ENCODE data around the gene TBC1D22A.

DNA sequence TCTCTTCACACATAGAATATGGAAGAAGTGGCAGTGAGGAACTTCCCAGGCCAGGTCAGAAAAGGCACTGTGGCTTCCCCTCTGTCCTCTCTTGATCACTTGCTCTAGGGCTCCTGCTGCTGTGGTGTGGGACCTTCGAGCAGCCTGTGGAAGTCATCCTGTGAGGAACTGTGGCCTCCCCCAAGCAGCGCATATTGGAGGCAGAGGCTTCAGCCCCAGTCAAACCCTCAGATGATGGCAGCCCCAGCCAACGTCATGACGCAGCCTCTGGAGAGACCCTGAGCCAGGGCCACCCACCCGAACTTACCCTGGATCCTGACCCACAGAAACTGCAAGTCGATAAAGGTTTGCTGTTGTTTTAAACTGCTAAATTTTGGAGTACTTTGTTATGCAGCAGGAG is 444.9 kb downstream of the TBC1D22A start:
- TF ChIP-seq, protein P1, sequence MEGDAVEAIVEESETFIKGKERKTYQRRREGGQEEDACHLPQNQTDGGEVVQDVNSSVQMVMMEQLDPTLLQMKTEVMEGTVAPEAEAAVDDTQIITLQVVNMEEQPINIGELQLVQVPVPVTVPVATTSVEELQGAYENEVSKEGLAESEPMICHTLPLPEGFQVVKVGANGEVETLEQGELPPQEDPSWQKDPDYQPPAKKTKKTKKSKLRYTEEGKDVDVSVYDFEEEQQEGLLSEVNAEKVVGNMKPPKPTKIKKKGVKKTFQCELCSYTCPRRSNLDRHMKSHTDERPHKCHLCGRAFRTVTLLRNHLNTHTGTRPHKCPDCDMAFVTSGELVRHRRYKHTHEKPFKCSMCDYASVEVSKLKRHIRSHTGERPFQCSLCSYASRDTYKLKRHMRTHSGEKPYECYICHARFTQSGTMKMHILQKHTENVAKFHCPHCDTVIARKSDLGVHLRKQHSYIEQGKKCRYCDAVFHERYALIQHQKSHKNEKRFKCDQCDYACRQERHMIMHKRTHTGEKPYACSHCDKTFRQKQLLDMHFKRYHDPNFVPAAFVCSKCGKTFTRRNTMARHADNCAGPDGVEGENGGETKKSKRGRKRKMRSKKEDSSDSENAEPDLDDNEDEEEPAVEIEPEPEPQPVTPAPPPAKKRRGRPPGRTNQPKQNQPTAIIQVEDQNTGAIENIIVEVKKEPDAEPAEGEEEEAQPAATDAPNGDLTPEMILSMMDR (IDR thresholded peaks at IDR 0.05; ENCODE audit: poor library complexity), result no peak
- no peak for TF ChIP-seq EZH2phosphoT487 (IDR thresholded peaks at IDR 0.05; ENCODE audit: low read depth, severe bottlenecking, unreplicated experiment)
